GM20000 (cell line): ENCODE results near the gene SFR1.

Experiments used
- DNase-seq: peaks from one replicate; pipeline ENCODE4 v3.0.0; 2012; ENCODE audit warnings: low spot score
- CTCF ChIP-seq: IDR thresholded peaks from 2 replicates; pipeline ENCODE4 v1.5.1; 2012; ENCODE audit warnings: mild to moderate bottlenecking, control low read depth; ENCODE audit errors: extremely low read depth, missing control alignments

Gene SFR1

DNA sequence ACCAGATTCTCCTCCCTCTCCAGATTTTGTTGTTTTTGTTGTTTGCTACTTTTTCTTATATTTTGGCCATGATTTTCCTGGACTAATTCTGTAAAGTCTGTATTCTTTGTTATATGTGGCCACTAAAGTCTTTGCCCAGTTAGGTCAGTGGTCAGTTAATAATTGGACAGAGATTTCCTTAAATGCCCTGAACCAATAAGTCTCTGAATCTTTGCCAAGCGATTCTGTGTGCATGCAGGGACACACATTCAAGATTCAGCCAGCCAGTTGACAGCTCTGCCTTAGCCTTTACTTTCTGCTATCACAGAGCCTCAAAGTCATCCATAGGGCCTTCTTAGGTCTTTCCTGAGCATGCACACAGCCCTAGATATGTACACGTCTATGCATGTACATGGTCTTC, 25.3 kb upstream of the SFR1 start:
- TF ChIP-seq CTCF = no peak
- DNase-seq = no peak

- DNase-seq = no peak
- no peak for TF ChIP-seq CTCF
Measured at GRCh38 chr10:104098358-104098925, 23.5 kb upstream of the SFR1 start.

DNA sequence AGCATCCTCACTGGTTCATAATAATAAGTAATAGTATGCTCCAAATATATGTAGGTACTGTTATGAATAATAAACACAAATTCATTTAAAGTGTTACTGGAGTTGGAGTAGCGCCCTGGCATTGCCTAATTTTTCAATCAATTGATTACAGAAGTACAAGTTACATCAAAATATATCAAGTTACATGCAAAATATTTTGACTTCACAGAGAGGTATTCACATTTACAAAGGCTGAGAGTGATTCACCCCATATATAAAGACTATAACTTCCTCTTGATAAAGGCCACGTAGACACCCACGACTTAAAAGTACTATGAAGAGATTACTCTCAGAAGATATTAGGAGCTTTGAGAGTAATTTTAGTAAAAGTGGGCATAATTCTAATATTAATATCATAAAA, 22.7 kb upstream of the SFR1 start:
- no peak for DNase-seq
- TF ChIP-seq CTCF = no peak

DNA sequence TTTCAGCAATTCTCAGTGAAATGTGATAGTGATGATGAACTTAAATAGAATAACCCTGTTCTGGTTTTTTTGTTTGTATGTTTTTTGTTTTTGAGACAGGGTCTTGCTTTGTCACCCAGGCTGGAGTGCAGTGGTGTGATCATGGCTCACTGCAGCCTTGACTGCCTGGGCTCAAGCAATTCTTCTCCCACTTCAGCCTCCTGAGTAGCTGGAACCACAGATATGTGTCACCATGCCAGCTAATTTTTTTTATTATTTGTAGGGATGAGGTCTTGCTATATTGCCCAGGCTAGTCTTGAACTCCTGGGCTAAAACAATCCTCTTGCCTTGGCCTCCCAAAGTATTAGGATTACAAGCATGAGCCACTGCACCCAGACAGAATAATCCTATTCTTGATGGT, 22.0 kb upstream of the SFR1 start:
- no peak for TF ChIP-seq CTCF
- DNase-seq = no peak

DNA sequence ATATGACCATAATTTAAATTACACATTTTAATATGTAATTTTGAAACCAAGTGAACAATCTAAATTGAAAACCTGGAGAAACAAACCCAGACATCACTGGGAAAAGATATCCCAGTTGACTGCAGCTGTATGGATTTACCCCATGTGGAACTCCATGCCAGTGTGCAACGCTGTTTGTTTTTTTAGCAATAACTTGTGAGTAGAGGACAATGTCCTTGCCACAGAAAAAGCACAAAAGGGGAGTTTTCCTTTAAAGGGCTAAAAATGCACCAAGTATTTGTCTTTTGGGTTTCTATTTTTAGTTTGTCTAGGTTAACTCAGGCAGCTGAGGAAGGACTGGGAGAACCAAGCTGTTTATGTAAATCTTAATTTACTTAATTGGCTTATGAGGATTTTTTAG, 21.2 kb upstream of the SFR1 start:
- no peak for DNase-seq
- TF ChIP-seq CTCF = no peak

- no peak for DNase-seq
- no peak for TF ChIP-seq CTCF
Measured at GRCh38 chr10:104101902-104102301, 20.1 kb upstream of the SFR1 start.

- no peak for TF ChIP-seq CTCF
- no peak for DNase-seq
Measured at GRCh38 chr10:104103956-104104355, 18.0 kb upstream of the SFR1 start.
